HL-60 (cell line): ENCODE results near the gene TMC5.
A peak's percentile ranks its signal among the peaks of the same experiment; 100 is the strongest.

Experiments
- DNase-seq, 2 experiments: peaks; one replicate each; pipeline ENCODE4 v3.0.0-alpha.2; 2010 to 2020; ENCODE audit warnings: low read depth in 1 of 2, low spot score in 1 of 2
- H3K27ac ChIP-seq: fragments of 250-450 bp; sonication (Bioruptor Pico); replicated peaks from 2 replicates; pipeline ENCODE4 v1.5.1; 2020; ENCODE audit warnings: mild to moderate bottlenecking, moderate library complexity
- H3K27me3 ChIP-seq: fragments of 250-450 bp; sonication (Bioruptor Pico); 2 replicates; pipeline ENCODE4 v1.5.1; 2021; ENCODE audit warnings: mild to moderate bottlenecking, moderate library complexity; ENCODE audit not compliant: insufficient read depth, poor library complexity, severe bottlenecking
- H3K4me3 ChIP-seq: replicated peaks from 2 replicates; pipeline ENCODE4 v1.5.1; 2011; ENCODE audit warnings: mild to moderate bottlenecking, control low read depth, low read length; ENCODE audit not compliant: insufficient read depth
- CTCF ChIP-seq: IDR thresholded peaks from one replicate; pipeline ENCODE4 v1.5.1; 2011; ENCODE audit warnings: low read length, control low read depth, inconsistent platforms; ENCODE audit not compliant: insufficient read depth
- GABPA ChIP-seq: IDR thresholded peaks from 2 replicates; pipeline ENCODE4 v1.6.1; 2012; ENCODE audit warnings: low read depth
- POLR2AphosphoS5 ChIP-seq: IDR thresholded peaks from 2 replicates; pipeline ENCODE4 v1.6.1; 2012; ENCODE audit warnings: low read depth
- REST ChIP-seq: IDR thresholded peaks from 2 replicates; pipeline ENCODE4 v1.6.1; 2012; ENCODE audit warnings: low read depth; ENCODE audit not compliant: insufficient replicate concordance
- SPI1 ChIP-seq: IDR thresholded peaks from 2 replicates; pipeline ENCODE4 v1.6.1; 2012; ENCODE audit warnings: low read depth, mild to moderate bottlenecking, borderline replicate concordance

The TMC5 gene

GRCh38 chr16:19432429-19432828 is 14.7 kb downstream of the TMC5 start:
- H3K27ac ChIP-seq: no peak overlapping the region
- peak in 1 of 2 experiments; percentile 61 for DNase-seq
- no peak overlapping the region for H3K4me3 ChIP-seq
- no peaks in the 10 kb centered on the region for H3K27me3 ChIP-seq
- TF ChIP-seq CTCF (no peak), GABPA (no peak), REST (peak; percentile 67)

GRCh38 chr16:19434584-19434983 is 16.9 kb downstream of the TMC5 start:
- TF ChIP-seq REST (no peak), CTCF (no peak), GABPA (no peak), POLR2AphosphoS5 (no peak)
- DNase-seq: no peak
- H3K4me3 ChIP-seq: no peak overlapping the region
- no peaks in the 10 kb centered on the region for H3K27me3 ChIP-seq
- H3K27ac ChIP-seq: no peak overlapping the region

GRCh38 chr16:19436540-19436939 is 18.9 kb downstream of the TMC5 start:
- H3K4me3 ChIP-seq: no peak overlapping the region
- H3K27ac ChIP-seq: no peak overlapping the region
- TF ChIP-seq POLR2AphosphoS5 (no peak), GABPA (no peak), CTCF (no peak)
- no peak for DNase-seq
- no peaks in the 10 kb centered on the region for H3K27me3 ChIP-seq

- no peak for DNase-seq
- H3K4me3 ChIP-seq: no peak overlapping the region
- TF ChIP-seq SPI1 (no peak), GABPA (no peak), CTCF (no peak), POLR2AphosphoS5 (no peak), REST (no peak)
- H3K27ac ChIP-seq: no peak overlapping the region
- H3K27me3 ChIP-seq: no peaks in the 10 kb centered on the region
These were observed 19.6 kb downstream of the TMC5 start for GRCh38 chr16:19437280-19437679.
